Ishikawa (cell line): Measurements from ENCODE around the gene DSP.

Experiments used
- CEBPB ChIP-seq: IDR thresholded peaks from 2 replicates; pipeline ENCODE4 v1.6.1; 2012
- CREB1 ChIP-seq: IDR thresholded peaks from 2 replicates; pipeline ENCODE4 v1.6.1; 2012; ENCODE audit warnings: low read depth
- EGR1 ChIP-seq: IDR thresholded peaks from 2 replicates; pipeline ENCODE4 v1.6.1; 2012
- EP300 ChIP-seq: IDR thresholded peaks from 2 replicates; pipeline ENCODE4 v1.6.1; 2012; ENCODE audit warnings: borderline replicate concordance
- FOXM1 ChIP-seq: IDR thresholded peaks from 2 replicates; pipeline ENCODE4 v1.6.1; 2012; ENCODE audit warnings: low read depth, borderline replicate concordance
- MAX ChIP-seq: IDR thresholded peaks from 2 replicates; pipeline ENCODE4 v1.6.1; 2012
- NFIC ChIP-seq: IDR thresholded peaks from 2 replicates; pipeline ENCODE4 v1.6.1; 2012
- RAD21 ChIP-seq: IDR thresholded peaks from 2 replicates; pipeline ENCODE4 v1.6.1; 2012; ENCODE audit warnings: low read depth
- REST ChIP-seq: IDR thresholded peaks from 2 replicates; pipeline ENCODE4 v1.6.1; 2012; ENCODE audit warnings: low read depth, mild to moderate bottlenecking
- TAF1 ChIP-seq: IDR thresholded peaks from 2 replicates; pipeline ENCODE4 v1.6.1; 2012; ENCODE audit warnings: low read depth, mild to moderate bottlenecking
- TCF12 ChIP-seq: IDR thresholded peaks from 2 replicates; pipeline ENCODE4 v1.6.1; 2012; ENCODE audit warnings: low read depth
- TEAD4 ChIP-seq: IDR thresholded peaks from 2 replicates; pipeline ENCODE4 v1.6.1; 2012
- YY1 ChIP-seq: IDR thresholded peaks from 2 replicates; pipeline ENCODE4 v1.6.1; 2012; ENCODE audit warnings: low read depth
- ZBTB7A ChIP-seq: IDR thresholded peaks from 2 replicates; pipeline ENCODE4 v1.6.1; 2012; ENCODE audit warnings: low read depth
- TF ChIP-seq, protein P1 (sequence below): IDR thresholded peaks from 2 replicates; pipeline ENCODE4 v1.6.1; 2012

Gene DSP

DNA sequence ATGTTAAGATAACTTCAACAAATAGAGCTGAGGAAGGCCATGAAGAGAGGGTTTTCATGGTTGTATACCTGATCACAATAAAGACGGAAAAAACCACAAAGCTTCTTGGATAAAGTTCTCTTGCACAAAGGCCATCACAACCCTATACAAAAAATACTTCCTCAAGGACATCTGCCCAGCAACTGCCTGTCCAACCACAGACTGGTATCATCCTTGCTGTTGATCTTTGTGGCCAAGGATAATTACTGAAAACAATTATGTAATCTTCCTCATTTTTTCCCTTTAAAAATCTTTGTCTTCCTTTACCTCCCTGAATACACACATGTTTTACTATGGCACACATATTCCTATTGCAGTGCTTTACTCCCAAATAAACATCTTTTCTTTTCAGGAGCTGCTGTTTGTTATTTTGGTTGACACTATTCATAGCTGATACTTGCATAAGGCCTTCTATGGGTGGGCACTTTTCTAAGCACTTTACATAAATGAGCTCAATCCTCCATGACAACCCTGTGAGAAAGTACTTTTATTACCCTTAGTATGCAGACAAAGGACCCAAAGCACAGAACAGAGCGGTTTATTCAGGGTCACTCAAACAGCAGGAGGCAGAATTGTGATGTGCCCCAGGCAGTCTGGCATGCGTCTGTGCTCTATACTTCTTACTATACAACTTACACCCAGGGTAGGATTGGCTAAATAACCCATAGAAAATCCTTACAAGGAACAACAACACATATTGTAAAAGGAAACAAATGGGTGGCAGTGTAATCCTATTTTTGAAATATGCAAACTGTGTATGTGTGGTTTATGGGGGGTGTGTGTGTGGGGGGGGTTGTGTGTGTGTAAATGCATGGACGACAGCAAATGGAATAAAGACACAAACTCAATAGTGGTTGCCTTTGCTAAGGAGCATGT lies 83.6 kb downstream of the DSP start:
- TF ChIP-seq ZBTB7A (no peak), RAD21 (peak; percentile 17; the same call in 1 of the 2 replicates)

GRCh38 chr6:7628479-7628878 lies 87.0 kb downstream of the DSP start:
- no peak for TF ChIP-seq MAX
- TF ChIP-seq CREB1, result no peak
- TF ChIP-seq TAF1, result no peak
- TF ChIP-seq CEBPB, result no peak
- no peak for TF ChIP-seq FOXM1

DNA sequence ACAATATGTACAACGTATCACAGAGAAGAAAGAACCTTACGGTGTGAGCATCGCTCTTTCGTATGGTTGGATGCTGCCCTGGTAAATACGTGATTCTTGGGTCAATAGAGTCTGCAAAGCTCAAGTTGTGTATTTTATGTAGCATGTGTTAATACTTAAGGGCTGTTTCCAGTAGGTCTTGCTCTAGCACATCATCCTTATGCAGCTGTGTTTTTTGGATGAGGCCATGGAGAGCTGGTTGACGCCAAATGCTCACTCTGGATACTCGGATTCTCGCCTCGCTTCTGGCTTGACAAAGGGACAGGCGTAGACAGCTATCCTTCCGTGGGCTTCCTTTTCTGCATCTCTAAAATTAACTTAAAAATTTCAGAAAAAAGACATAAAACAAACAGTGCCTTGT lies 87.4 kb downstream of the DSP start:
- no peak for TF ChIP-seq EGR1
- TF ChIP-seq TAF1, result no peak
- TF ChIP-seq TCF12, result no peak
- no peak for TF ChIP-seq TEAD4
- TF ChIP-seq, protein P1, sequence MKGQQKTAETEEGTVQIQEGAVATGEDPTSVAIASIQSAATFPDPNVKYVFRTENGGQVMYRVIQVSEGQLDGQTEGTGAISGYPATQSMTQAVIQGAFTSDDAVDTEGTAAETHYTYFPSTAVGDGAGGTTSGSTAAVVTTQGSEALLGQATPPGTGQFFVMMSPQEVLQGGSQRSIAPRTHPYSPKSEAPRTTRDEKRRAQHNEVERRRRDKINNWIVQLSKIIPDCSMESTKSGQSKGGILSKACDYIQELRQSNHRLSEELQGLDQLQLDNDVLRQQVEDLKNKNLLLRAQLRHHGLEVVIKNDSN, result no peak
- TF ChIP-seq REST, result no peak
- no peak for TF ChIP-seq CEBPB
- no peak for TF ChIP-seq CREB1
- no peak for TF ChIP-seq MAX
- TF ChIP-seq EP300, result no peak
- no peak for TF ChIP-seq ZBTB7A
- TF ChIP-seq NFIC, result no peak
- no peak for TF ChIP-seq YY1
- no peak for TF ChIP-seq RAD21
- no peak for TF ChIP-seq FOXM1

DNA sequence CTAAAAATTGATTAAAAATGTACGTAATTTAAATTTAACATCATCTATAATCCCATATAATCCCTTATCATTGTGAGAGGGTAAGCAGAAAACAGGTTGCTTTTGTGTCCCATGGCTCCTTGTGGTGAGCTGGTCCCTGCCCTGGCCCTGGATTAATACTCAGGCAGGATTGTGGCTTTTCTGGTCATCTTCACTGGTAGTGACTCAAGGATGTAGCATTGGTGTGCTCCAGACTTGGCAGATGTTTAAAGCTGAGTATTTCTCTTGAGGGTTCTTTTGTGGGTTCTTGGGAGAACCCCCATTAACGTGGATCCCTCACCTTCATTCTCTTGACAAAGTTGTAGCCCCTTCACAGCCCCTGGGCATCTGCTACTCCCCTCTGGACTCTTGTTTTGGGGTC lies 87.8 kb downstream of the DSP start:
- TF ChIP-seq TEAD4 (no peak), RAD21 (no peak), EGR1 (no peak), MAX (no peak), NFIC (no peak), TCF12 (no peak), REST (no peak), EP300 (no peak), ZBTB7A (no peak), CEBPB (no peak)
- TF ChIP-seq, protein P1, result no peak

DNA sequence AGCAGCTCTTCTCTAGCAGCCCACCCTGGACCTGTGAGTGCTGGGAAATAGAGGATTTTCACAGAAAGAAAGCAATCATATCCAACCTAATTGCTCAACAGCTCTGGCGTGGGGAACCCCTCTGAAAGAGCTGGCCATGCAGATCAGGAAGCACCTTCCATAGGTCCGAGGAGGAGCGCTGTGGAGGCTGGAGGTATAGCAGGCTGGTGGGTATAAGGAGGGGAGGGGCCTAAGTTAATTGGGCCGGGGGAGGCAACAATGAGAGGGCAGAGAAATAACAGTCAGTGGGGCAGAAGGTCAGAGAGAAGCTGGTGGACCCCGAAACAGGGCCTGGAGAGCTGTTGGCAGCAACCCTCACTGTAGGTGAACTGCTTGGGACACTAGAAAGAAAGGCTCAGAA lies 89.3 kb downstream of the DSP start:
- TF ChIP-seq TEAD4 (no peak), REST (no peak), CREB1 (no peak), RAD21 (no peak), NFIC (no peak), TCF12 (no peak), EP300 (no peak), MAX (no peak), TAF1 (no peak), YY1 (no peak), FOXM1 (no peak), CEBPB (no peak), EGR1 (no peak), ZBTB7A (no peak)
- TF ChIP-seq, protein P1, result no peak
